DND-41 (cell line): ENCODE measurements around the gene LINS1.

ENCODE experiments used
- ATAC-seq: fragments of 200-7000 bp; cut with Tn5 transposase; 3 replicates; pipeline ENCODE4 v1.9.1; 2021; ENCODE audit warnings: low read depth; ENCODE audit not compliant: insufficient read depth
- DNase-seq: peaks from one replicate; pipeline ENCODE4 v3.0.0-alpha.2; 2020
- H2AFZ ChIP-seq: 2 replicates; pipeline ENCODE4 v1.6.0; 2012; ENCODE audit warnings: low read depth, low read length
- H3K27ac ChIP-seq: 2 replicates; pipeline ENCODE4 v1.5.1; 2012; ENCODE audit warnings: low read length, inconsistent platforms
- H3K27me3 ChIP-seq: fragments of 200-600 bp; sonication (generic); 2 replicates; pipeline ENCODE4 v1.6.0; 2012; ENCODE audit warnings: low read length, mild to moderate bottlenecking, inconsistent platforms; ENCODE audit not compliant: insufficient read depth, poor library complexity
- H3K36me3 ChIP-seq: 2 replicates; pipeline ENCODE4 v1.5.1; 2012; ENCODE audit warnings: low read length, inconsistent platforms; ENCODE audit not compliant: insufficient read depth
- H3K4me1 ChIP-seq: 2 replicates; pipeline ENCODE4 v1.5.1; 2012; ENCODE audit warnings: mild to moderate bottlenecking, low read length; ENCODE audit not compliant: insufficient read depth
- H3K4me2 ChIP-seq: 2 replicates; pipeline ENCODE4 v1.6.0; 2012; ENCODE audit warnings: mild to moderate bottlenecking, moderate library complexity, low read length, inconsistent platforms; ENCODE audit not compliant: insufficient read depth
- H3K4me3 ChIP-seq, 2 experiments: fragments of 200-600 bp in 1 of 2; shearing (Covaris generic) in 1 of 2; 2 replicates each; pipeline ENCODE4 v1.5.1; 2012 to 2016; ENCODE audit warnings: inconsistent platforms in 2 of 2, low read length in 2 of 2, mild to moderate bottlenecking in 2 of 2, low read depth in 1 of 2, moderate library complexity in 1 of 2
- H3K79me2 ChIP-seq: 2 replicates; pipeline ENCODE4 v1.6.0; 2012; ENCODE audit warnings: low read length, inconsistent platforms; ENCODE audit not compliant: insufficient read depth
- H3K9ac ChIP-seq: 2 replicates; pipeline ENCODE4 v1.6.0; 2012; ENCODE audit warnings: low read depth, mild to moderate bottlenecking, inconsistent platforms, low read length, moderate library complexity
- H3K9me3 ChIP-seq: 2 replicates; pipeline ENCODE4 v1.5.1; 2012; ENCODE audit warnings: low read length, moderate library complexity, mild to moderate bottlenecking, inconsistent platforms; ENCODE audit not compliant: insufficient read depth, severe bottlenecking
- H4K20me1 ChIP-seq: 2 replicates; pipeline ENCODE4 v1.6.0; 2012; ENCODE audit warnings: low read length; ENCODE audit not compliant: insufficient read depth
- CTCF ChIP-seq: IDR thresholded peaks from 2 replicates; pipeline ENCODE4 v1.5.1; 2012; ENCODE audit warnings: borderline replicate concordance, low read length, moderate library complexity, mild to moderate bottlenecking; ENCODE audit not compliant: poor library complexity, severe bottlenecking; ENCODE audit errors: extremely low read depth
- EZH2 ChIP-seq: IDR thresholded peaks from 3 replicates; pipeline ENCODE4 v1.6.1; 2012; ENCODE audit warnings: borderline replicate concordance, low read depth, mild to moderate bottlenecking, moderate library complexity, low read length, inconsistent platforms; ENCODE audit not compliant: severe bottlenecking

The LINS1 gene

GRCh38 chr15:100602823-100603393 lies 924 bp upstream of the LINS1 start:
- peak overlapping the region; percentile 85 for H2AFZ ChIP-seq
- no peaks in the 10 kb centered on the region for H4K20me1 ChIP-seq
- peak overlapping the region; percentile 80 for H3K27ac ChIP-seq
- DNase-seq (peak; percentile 34), ATAC-seq (peak; percentile 11; the same call in 1 of the 3 replicates)
- H3K9ac ChIP-seq, result peak overlapping the region; percentile 80
- peak overlapping the region; percentile 92 for H3K4me2 ChIP-seq
- H3K4me1 ChIP-seq, result peaks cover 46% of the 10 kb centered on the region
- no peaks in the 10 kb centered on the region for H3K27me3 ChIP-seq
- TF ChIP-seq CTCF, result no peak
- TF ChIP-seq EZH2, result no peak
- peak overlapping the region; percentile 89 to 96 for H3K4me3 ChIP-seq
- peaks cover 70% of the 10 kb centered on the region for H3K79me2 ChIP-seq
- no peaks in the 10 kb centered on the region for H3K9me3 ChIP-seq
- H3K36me3 ChIP-seq, result peaks cover 16% of the 10 kb centered on the region

GRCh38 chr15:100601617-100602063 lies 344 bp downstream of the LINS1 start:
- Histone ChIP-seq H3K4me2 (peak overlapping the region; percentile 93), H3K4me1 (peaks cover 57% of the 10 kb centered on the region), H3K9me3 (no peaks in the 10 kb centered on the region), H2AFZ (peak overlapping the region; percentile 72), H3K4me3 (peak overlapping the region; percentile 71 to 85), H4K20me1 (no peaks in the 10 kb centered on the region), H3K27ac (peak overlapping the region; percentile 75), H3K36me3 (peaks cover 12% of the 10 kb centered on the region), H3K9ac (peak overlapping the region; percentile 68), H3K79me2 (peaks cover 77% of the 10 kb centered on the region), H3K27me3 (no peaks in the 10 kb centered on the region)
- TF ChIP-seq EZH2 (no peak), CTCF (no peak)
- ATAC-seq (peak; percentile 16), DNase-seq (no peak)

- Histone ChIP-seq H3K79me2 (peaks cover 79% of the 10 kb centered on the region), H3K9me3 (no peaks in the 10 kb centered on the region), H4K20me1 (no peaks in the 10 kb centered on the region), H2AFZ (peak overlapping the region; percentile 72), H3K27me3 (no peaks in the 10 kb centered on the region), H3K27ac (peak overlapping the region; percentile 75), H3K9ac (peak overlapping the region; percentile 68), H3K36me3 (peaks cover 12% of the 10 kb centered on the region), H3K4me3 (peak overlapping the region; percentile 71 to 85), H3K4me2 (peak overlapping the region; percentile 93), H3K4me1 (peaks cover 62% of the 10 kb centered on the region)
- no peak for TF ChIP-seq EZH2
- no peak for TF ChIP-seq CTCF
- ATAC-seq, result no peak
- peak; percentile 31 for DNase-seq
Measured at GRCh38 chr15:100601163-100601562, 821 bp downstream of the LINS1 start.

GRCh38 chr15:100598655-100599054 lies 3.3 kb downstream of the LINS1 start:
- no peak overlapping the region for H2AFZ ChIP-seq
- ATAC-seq (no peak), DNase-seq (no peak)
- H3K27ac ChIP-seq, result peak overlapping the region; percentile 33; the same call in 1 of the 2 replicates
- no peak overlapping the region for H3K9ac ChIP-seq
- no peaks in the 10 kb centered on the region; the same call in 1 of the 2 replicates for H3K36me3 ChIP-seq
- H3K4me1 ChIP-seq, result peaks cover 57% of the 10 kb centered on the region
- H4K20me1 ChIP-seq, result no peaks in the 10 kb centered on the region
- no peak for TF ChIP-seq EZH2
- TF ChIP-seq CTCF, result no peak
- H3K79me2 ChIP-seq, result peaks cover 87% of the 10 kb centered on the region
- peak overlapping the region; percentile 72 for H3K4me2 ChIP-seq
- H3K27me3 ChIP-seq, result no peaks in the 10 kb centered on the region
- no peak overlapping the region; a peak in 1 of 4 replicates for H3K4me3 ChIP-seq
- no peaks in the 10 kb centered on the region for H3K9me3 ChIP-seq
